HG02970 (cell line): ENCODE results near the gene RFX3.
"Not testable (repeated sequence)": the region's sequence is repeated elsewhere in the genome, so short reads cannot be mapped to it uniquely, and the experiment has no call there.

Experiments
- ATAC-seq: cut with Tn5 transposase; IDR thresholded peaks from one replicate; pipeline ENCODE4 v1.9.1; 2021; ENCODE audit warnings: mild to moderate bottlenecking, moderate library complexity, moderate number of reproducible peaks; ENCODE audit not compliant: unreplicated experiment, low FRiP score

The RFX3 gene

GRCh38 chr9:3361689-3362392, 164.0 kb downstream of the RFX3 start:
- ATAC-seq, result no peak

GRCh38 chr9:3361116-3361515, 164.7 kb downstream of the RFX3 start:
- no peak for ATAC-seq

DNA sequence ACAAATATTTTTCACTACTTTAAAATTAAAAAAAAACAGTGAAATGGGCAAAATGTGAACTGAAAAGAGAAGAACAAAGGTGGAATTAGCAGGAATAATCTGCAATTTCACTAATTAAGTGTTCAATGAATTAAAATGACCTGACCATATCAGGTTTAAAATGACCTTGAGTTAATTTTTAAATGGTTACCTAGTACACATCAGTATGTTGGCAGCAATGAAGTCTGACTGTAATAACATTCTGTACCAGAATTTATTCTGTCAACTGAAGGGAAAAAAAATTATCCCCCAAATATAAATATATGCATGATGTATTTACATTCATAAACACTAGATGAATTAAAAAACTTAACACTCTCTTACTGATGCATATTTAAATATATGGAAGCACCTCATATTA, 165.6 kb downstream of the RFX3 start:
- ATAC-seq, result no peak

GRCh38 chr9:3359778-3360177, 166.0 kb downstream of the RFX3 start:
- no peak for ATAC-seq

- ATAC-seq, result no peak
These were observed 166.6 kb downstream of the RFX3 start for GRCh38 chr9:3359048-3359692.

GRCh38 chr9:3348169-3348568, 177.6 kb downstream of the RFX3 start:
- ATAC-seq, result no peak

DNA sequence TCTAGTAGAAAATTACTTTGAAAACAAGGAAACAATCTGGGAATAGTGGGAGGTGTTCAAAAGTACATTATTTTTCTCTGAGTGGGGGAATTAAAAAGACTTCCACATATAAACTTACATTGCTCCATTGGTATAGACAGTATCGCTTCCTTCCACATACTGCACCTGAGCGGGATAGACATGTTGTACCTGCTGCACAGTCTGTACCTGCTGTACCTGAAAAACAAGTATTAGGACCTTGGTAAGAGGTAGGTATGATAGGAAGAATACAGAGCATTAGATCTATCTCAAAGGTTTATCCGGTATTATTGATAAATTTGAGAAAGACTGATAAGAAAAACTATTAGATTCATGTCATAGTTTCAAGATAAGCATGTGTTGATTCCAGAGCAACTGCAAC, 179.3 kb downstream of the RFX3 start:
- ATAC-seq, result no peak

DNA sequence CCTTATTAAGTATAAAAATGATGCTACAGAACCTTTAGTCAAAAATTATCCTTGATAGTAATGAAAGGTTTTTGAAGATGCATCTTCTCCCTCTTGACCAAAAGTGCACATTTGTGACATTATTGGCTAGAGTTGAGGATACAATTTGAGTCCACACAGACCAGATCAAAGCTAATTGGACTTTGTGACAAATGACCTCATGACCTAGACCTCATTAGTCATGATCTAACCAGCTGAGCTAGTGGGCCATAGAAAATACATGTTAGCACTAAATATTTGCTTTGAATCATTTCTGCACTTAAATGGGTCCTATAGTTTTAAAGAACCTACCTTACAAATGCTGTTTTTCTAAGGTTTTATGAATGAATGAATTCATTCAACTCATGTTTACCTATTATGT, 182.1 kb downstream of the RFX3 start:
- no peak for ATAC-seq

DNA sequence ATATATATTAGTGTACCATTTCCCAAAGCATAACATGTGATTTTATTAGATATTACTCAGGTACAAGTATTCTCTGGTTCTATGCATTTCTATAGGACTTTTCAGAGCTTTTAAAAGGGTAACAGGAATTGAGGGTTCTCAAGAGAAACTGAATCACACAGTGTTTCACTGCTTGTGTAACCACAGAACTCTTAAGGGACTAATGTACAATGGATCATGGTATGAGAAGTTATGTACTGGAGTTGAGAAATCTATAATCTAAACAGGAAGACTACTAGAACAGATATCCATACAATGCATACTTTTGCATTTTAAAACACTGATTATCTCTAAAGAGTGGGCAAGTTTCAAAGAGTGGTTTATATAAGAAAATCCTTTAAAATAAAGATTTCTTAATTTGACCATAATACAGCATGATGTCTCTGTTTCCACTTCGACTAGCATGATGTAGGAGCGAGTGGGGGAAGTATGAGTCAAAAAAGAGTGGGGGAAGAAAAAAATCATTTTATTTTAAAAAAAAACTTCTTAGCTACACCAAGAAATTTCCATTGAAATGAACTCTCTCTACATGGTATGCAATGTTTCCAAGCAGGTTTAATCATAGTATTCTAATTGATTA, 183.5 kb downstream of the RFX3 start:
- ATAC-seq, result no peak

- ATAC-seq, result no peak
These were observed 188.1 kb downstream of the RFX3 start for GRCh38 chr9:3337515-3338225.

- ATAC-seq, result no peak
These were observed 188.8 kb downstream of the RFX3 start for GRCh38 chr9:3336951-3337350.

GRCh38 chr9:3332802-3333201, 193.0 kb downstream of the RFX3 start:
- no peak for ATAC-seq

GRCh38 chr9:3331801-3332200, 194.0 kb downstream of the RFX3 start:
- no peak for ATAC-seq

DNA sequence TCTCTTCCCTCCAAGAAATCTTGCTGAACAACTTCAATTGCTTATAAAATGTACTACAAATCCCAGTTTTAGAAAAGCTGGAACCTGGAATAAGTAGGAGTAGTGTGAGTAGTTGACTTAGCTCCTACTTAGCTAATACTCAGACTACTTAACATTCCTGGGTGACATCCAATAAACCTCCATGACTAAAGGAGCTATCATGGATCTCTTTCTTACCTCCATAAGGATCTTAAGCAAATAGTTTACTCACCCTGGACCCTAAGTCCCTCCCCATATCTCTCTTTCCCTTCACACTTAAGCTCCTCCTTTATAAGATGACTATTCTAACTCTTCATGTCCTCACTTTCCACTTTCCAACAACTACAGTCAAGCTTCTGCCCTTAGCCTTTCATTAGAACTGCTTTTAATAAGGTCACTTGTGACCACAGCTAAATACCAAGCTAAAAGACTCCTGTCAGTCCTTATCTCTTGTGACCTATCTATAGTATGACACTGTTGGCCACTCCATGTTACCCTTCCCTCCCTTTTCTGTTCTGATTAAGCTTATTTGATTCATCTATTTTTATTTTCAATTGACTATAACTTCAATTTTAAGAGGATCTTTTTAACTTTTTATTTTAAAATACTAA, 194.9 kb downstream of the RFX3 start:
- no peak for ATAC-seq

- ATAC-seq, result no peak
These were observed 196.4 kb downstream of the RFX3 start for GRCh38 chr9:3329361-3329760.

DNA sequence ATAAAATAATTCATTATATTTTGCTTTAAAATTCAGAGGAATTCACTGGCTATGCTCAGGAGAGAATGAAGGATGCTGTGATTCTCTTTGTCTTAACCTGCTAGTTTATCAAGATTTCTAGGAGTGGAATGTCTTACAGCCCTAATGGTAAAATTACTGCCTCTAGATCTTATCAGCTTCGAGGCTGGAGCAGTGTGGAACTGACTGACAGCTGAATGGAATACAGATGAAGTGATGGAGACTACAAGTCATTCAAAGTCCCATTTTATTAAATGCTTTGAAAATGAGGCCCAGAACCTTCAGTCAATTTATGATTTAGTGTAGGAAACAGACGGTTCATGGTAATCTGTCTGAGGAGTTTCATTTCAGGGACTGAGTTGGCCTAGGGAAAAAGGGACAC, 202.1 kb downstream of the RFX3 start:
- no peak for ATAC-seq

- no peak for ATAC-seq
These were observed 204.6 kb downstream of the RFX3 start for GRCh38 chr9:3321186-3321585.

- not testable (repeated sequence) for ATAC-seq
These were observed 213.2 kb downstream of the RFX3 start for GRCh38 chr9:3312595-3312994.

- ATAC-seq, result no peak
These were observed 217.2 kb downstream of the RFX3 start for GRCh38 chr9:3308609-3309008.

GRCh38 chr9:3304388-3304787, 221.4 kb downstream of the RFX3 start:
- not testable (repeated sequence) for ATAC-seq

GRCh38 chr9:3299872-3300271, 225.9 kb downstream of the RFX3 start:
- peak; percentile 96 for ATAC-seq
